AG04450 (cell line): ENCODE measurements around the gene PMM2. TPM values are rescaled to one million over a fixed set of nuclear protein-coding genes. Genes with fewer than 3 reads are reported as not detected.

Experiments used
- CTCF ChIA-PET: fragments of 300-600, 350-600 bp; formaldehyde crosslinking; extraction: SDS; loops from one replicate; lab custom pipeline; 2022; ENCODE audit warnings: antibody characterized with exemption, inconsistent platforms; lab: Charles Lee
- POLR2A ChIA-PET: fragments of 350-600 bp; formaldehyde crosslinking; extraction: SDS; loops from one replicate; lab custom pipeline; 2021; ENCODE audit warnings: antibody characterized with exemption, inconsistent platforms; lab: Yijun Ruan, JAX
- DNase-seq: peaks from one replicate; pipeline ENCODE4 v3.0.0-alpha.2; 2011; ENCODE audit warnings: low read depth, low spot score
- H3K27ac ChIP-seq: one replicate; pipeline ENCODE4 v1.5.1; 2012; ENCODE audit warnings: low read depth, low read length, control low read depth
- H3K27me3 ChIP-seq: one replicate; pipeline ENCODE4 v1.6.0; 2012; ENCODE audit warnings: low read length; ENCODE audit not compliant: control insufficient read depth, insufficient read depth
- H3K4me3 ChIP-seq: 2 replicates; pipeline ENCODE4 v1.5.1; 2011; ENCODE audit warnings: mild to moderate bottlenecking, low read depth, low read length, control low read depth
- H3K9me3 ChIP-seq: 2 replicates; pipeline ENCODE4 v1.5.1; 2012; ENCODE audit warnings: low read length; ENCODE audit not compliant: control insufficient read depth, insufficient read depth
- polyA plus RNA-seq: library from polyadenylated mRNA; depleted of rRNA; stranded (reverse); fragments of >200 nt; gene quantifications from 2 replicates; pipeline ENCODE4 v1.2.3, GENCODE V29; 2011
- TF ChIP-seq, protein P1 (sequence below): IDR thresholded peaks from 2 replicates; pipeline ENCODE4 v1.5.1; 2011; ENCODE audit warnings: low read depth, low read length, control low read depth, inconsistent platforms

PMM2 gene
- polyA plus RNA-seq, 1 experiment: 37.0 TPM

DNA sequence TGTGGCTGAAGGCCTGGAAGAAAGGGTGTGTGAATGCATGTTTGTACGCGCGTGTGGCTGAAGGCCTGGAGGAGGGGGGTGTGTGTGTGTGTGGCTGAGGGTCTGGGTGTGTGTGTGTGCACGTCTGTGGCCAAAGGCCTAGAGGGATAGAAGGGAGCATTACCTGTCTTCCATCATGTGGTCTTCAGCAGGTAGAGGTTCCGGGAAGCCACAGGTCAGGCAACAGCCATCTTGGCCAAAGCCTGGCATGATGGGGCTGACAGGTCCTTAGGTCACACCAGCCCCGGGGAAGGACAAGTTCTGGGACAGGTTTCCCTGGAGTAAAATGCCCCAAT, 89.8 kb downstream of the PMM2 start:
- no peak for DNase-seq
- CTCF ChIA-PET: interaction anchor here (3.6 kb wide), 1 partner anchor 121 kb away, joined by 17 read pairs; no protein-coding TSS in a partner anchor
- POLR2A ChIA-PET: no interaction called here
- Histone ChIP-seq H3K27ac (peak overlapping the region; percentile 21), H3K27me3 (no peaks in the 10 kb centered on the region), H3K9me3 (no peaks in the 10 kb centered on the region; the same call in 1 of the 2 replicates), H3K4me3 (no peak overlapping the region)
- TF ChIP-seq, protein P1, sequence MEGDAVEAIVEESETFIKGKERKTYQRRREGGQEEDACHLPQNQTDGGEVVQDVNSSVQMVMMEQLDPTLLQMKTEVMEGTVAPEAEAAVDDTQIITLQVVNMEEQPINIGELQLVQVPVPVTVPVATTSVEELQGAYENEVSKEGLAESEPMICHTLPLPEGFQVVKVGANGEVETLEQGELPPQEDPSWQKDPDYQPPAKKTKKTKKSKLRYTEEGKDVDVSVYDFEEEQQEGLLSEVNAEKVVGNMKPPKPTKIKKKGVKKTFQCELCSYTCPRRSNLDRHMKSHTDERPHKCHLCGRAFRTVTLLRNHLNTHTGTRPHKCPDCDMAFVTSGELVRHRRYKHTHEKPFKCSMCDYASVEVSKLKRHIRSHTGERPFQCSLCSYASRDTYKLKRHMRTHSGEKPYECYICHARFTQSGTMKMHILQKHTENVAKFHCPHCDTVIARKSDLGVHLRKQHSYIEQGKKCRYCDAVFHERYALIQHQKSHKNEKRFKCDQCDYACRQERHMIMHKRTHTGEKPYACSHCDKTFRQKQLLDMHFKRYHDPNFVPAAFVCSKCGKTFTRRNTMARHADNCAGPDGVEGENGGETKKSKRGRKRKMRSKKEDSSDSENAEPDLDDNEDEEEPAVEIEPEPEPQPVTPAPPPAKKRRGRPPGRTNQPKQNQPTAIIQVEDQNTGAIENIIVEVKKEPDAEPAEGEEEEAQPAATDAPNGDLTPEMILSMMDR: no peak

GRCh38 chr16:8887952-8888560, 90.4 kb downstream of the PMM2 start:
- TF ChIP-seq, protein P1: no peak
- Histone ChIP-seq H3K27ac (peak overlapping the region; percentile 11), H3K9me3 (no peaks in the 10 kb centered on the region; the same call in 1 of the 2 replicates), H3K27me3 (no peaks in the 10 kb centered on the region), H3K4me3 (no peak overlapping the region)
- POLR2A ChIA-PET: interaction anchor here (0.8 kb wide), 1 partner anchor 10 kb away, joined by 3 read pairs; no protein-coding TSS in a partner anchor
- DNase-seq: no peak
- CTCF ChIA-PET: interaction anchor here (1.5 kb wide), 1 partner anchor 9 kb away, joined by 4 read pairs; no protein-coding TSS in a partner anchor

- Histone ChIP-seq H3K27ac (no peak overlapping the region), H3K9me3 (no peaks in the 10 kb centered on the region; the same call in 1 of the 2 replicates), H3K27me3 (no peaks in the 10 kb centered on the region), H3K4me3 (no peak overlapping the region)
- POLR2A ChIA-PET: interaction anchor here (0.8 kb wide), 1 partner anchor 11 kb away, joined by 3 read pairs; no protein-coding TSS in a partner anchor
- TF ChIP-seq, protein P1: no peak
- DNase-seq: no peak
- CTCF ChIA-PET: interaction anchor here (1.5 to 2.7 kb wide), 2 partner anchors 9 to 10 kb away, joined by 4 to 9 read pairs; no protein-coding TSS in a partner anchor
Measured at GRCh38 chr16:8888951-8889892, 91.6 kb downstream of the PMM2 start.

- TF ChIP-seq, protein P1: no peak
- POLR2A ChIA-PET: no interaction called here
- CTCF ChIA-PET: interaction anchor here (1.2 to 2.7 kb wide), 2 partner anchors 10 to 117 kb away, joined by 3 to 9 read pairs; no protein-coding TSS in a partner anchor
- Histone ChIP-seq H3K4me3 (no peak overlapping the region), H3K27ac (no peak overlapping the region), H3K27me3 (no peaks in the 10 kb centered on the region), H3K9me3 (no peaks in the 10 kb centered on the region; the same call in 1 of the 2 replicates)
- DNase-seq: no peak
Measured at GRCh38 chr16:8889893-8890548, 92.4 kb downstream of the PMM2 start.
